ENCODE results near the gene UBE3D. TPM values are rescaled to one million over a fixed set of nuclear protein-coding genes. Genes with fewer than 3 reads are reported as not detected.

The UBE3D gene
- total and polyA plus RNA-seq, 2 experiments from 2014 or later, result 17.5 to 31.4 TPM

DNA sequence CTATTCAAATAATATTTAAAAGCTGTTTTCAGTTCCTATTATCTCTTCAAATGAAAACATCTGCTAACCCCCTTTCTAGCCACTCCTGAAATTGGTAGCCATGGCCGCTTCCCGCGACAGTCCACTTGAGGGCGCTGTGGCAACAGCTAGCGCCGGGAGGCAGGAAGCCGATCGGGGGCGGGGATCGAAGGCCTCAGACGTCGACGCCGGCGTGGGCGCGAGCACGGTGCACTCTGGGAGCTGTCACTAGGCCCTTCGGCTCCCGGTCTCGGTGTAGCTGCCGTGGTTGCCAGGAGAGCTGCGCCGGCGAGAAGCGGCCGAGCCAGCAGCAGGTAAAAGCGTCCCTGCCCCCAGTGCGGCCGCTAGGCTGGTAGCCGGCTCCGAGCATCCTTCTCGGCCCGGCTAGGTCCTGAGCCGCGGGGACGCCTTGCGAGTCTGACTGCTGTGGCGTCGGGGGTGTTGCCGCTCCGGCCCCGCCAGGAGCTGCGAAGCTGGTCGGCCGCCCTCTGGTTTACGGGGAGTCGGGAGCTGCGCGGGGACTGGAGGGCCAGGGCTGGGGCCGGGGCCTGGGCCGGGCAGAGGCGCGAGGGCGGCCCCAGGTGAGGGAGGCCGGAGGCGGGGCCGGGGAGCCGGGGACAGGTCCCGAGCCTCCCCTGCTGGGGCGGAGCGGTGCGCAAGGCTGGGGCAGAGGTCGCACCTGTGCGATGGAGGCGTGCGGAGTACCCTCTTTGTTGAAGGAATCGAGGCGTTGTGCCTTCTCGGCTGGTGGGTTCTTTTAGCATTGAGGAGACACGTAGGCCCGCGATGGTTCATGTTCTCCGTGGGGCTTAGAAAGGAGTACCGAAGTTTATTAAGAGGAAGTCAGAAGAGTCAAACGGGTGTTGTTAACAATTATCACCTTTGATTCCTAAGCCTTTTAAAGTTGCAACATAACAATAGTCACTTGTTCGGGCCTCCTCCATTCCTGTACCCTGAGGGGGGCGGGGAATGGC is 2.1 kb upstream of the UBE3D start, which contains the start of gene DOP1A:
TSS of gene DOP1A (plus strand) at position 224 of the 992 bp plus-strand sequence. CDS start 29,307 bp downstream, outside the sequence.
- peaks cover 3% of the 10 kb centered on the region; the same call in 1 of the 3 replicates for H3K36me3 Mint-ChIP-seq (ENCODE audit: low read depth)
- H4K20me1 ChIP-seq (replicated peaks; ENCODE audit: insufficient read depth), result no peaks in the 10 kb centered on the region; the same call in 1 of the 2 replicates
- H3K4me3 Mint-ChIP-seq, result peak within 1 kb of the TSS; percentile 93
- peaks cover 6% of the 10 kb centered on the region for H3K27me3 Mint-ChIP-seq (ENCODE audit: insufficient read depth, low read depth, poor library complexity)
- H3K4me3 ChIP-seq, result peak within 1 kb of the TSS; percentile 69
- H3K27ac Mint-ChIP-seq, result peak within 1 kb of the TSS; percentile 98
- peak within 1 kb of the TSS; percentile 0; the same call in 1 of the 2 replicates for H2AFZ ChIP-seq
- ATAC-seq (peak; percentile 83), DNase-seq (ENCODE audit: low spot score) (peak; percentile 98)
- H3K9me2 ChIP-seq (ENCODE audit: insufficient read depth), result no peaks in the 10 kb centered on the region
- no peaks in the 10 kb centered on the region for H3K36me3 ChIP-seq (ENCODE audit: insufficient read depth)
- TF ChIP-seq STAT1 (IDR thresholded peaks at IDR 0.05; ENCODE audit: unreplicated experiment) (no peak), CREB1 (CRISPR knock-in tag; IDR thresholded peaks at IDR 0.05; ENCODE audit: low read depth) (peak; percentile 77), POLR2AphosphoS5 (IDR thresholded peaks at IDR 0.05; ENCODE audit: low read depth) (peak; percentile 41; the same call in 1 of the 2 replicates), JUNB (IDR thresholded peaks at IDR 0.05; ENCODE audit: unreplicated experiment) (no peak)
- TF ChIP-seq, protein P1, sequence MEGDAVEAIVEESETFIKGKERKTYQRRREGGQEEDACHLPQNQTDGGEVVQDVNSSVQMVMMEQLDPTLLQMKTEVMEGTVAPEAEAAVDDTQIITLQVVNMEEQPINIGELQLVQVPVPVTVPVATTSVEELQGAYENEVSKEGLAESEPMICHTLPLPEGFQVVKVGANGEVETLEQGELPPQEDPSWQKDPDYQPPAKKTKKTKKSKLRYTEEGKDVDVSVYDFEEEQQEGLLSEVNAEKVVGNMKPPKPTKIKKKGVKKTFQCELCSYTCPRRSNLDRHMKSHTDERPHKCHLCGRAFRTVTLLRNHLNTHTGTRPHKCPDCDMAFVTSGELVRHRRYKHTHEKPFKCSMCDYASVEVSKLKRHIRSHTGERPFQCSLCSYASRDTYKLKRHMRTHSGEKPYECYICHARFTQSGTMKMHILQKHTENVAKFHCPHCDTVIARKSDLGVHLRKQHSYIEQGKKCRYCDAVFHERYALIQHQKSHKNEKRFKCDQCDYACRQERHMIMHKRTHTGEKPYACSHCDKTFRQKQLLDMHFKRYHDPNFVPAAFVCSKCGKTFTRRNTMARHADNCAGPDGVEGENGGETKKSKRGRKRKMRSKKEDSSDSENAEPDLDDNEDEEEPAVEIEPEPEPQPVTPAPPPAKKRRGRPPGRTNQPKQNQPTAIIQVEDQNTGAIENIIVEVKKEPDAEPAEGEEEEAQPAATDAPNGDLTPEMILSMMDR (conservative IDR thresholded peaks at IDR 0.05; ENCODE audit: low read depth in 2 of 2), result peak; percentile 93 to 97
- H3K4me1 ChIP-seq (ENCODE audit: insufficient read depth), result peaks cover 35% of the 10 kb centered on the region
- peaks cover 46% of the 10 kb centered on the region for H3K4me1 Mint-ChIP-seq
- no peaks in the 10 kb centered on the region for H3K9me3 Mint-ChIP-seq
- peaks cover 58% of the 10 kb centered on the region for H3K79me2 ChIP-seq (replicated peaks; ENCODE audit: insufficient read depth)
- peak within 1 kb of the TSS; percentile 75 for H3K4me2 ChIP-seq
- no peaks in the 10 kb centered on the region for H3F3A ChIP-seq (replicated peaks; ENCODE audit: low read depth)
- peak within 1 kb of the TSS; percentile 87 for H3K27ac ChIP-seq (ENCODE audit: low read depth)
- no peaks in the 10 kb centered on the region for H3K27me3 ChIP-seq (ENCODE audit: insufficient read depth)

DNA sequence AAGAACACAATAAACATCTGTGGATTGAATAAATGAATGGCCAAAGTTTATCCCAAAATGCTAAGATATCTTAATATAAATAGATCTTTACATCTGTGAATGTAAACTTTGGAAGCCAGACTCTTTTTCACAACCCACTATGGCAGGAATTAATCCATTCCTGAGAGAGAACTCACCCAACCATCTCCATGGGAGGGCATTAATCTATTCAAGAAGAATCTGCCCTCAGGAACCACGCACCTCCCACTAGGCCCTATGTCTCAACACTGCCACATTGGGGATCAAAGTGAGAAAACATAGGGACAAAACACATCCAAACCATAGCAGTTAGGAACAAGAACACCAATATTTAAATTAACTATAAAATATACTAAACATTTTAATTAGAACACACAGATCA is 3.4 kb downstream of the UBE3D start:
- peak; percentile 34 for DNase-seq (ENCODE audit: low spot score)
- H3K36me3 Mint-ChIP-seq (ENCODE audit: low read depth), result peaks cover 8% of the 10 kb centered on the region
- no peak for ATAC-seq
- Histone ChIP-seq H3K27ac (ENCODE audit: low read depth) (no peak overlapping the region; the same call in 1 of the 2 replicates), H3K4me2 (no peak overlapping the region), H3K4me3 (no peak overlapping the region), H3F3A (replicated peaks; ENCODE audit: low read depth) (no peaks in the 10 kb centered on the region), H3K9me2 (ENCODE audit: insufficient read depth) (no peaks in the 10 kb centered on the region), H3K36me3 (ENCODE audit: insufficient read depth) (peaks cover 4% of the 10 kb centered on the region; the same call in 1 of the 2 replicates), H3K27me3 (ENCODE audit: insufficient read depth) (no peaks in the 10 kb centered on the region), H4K20me1 (replicated peaks; ENCODE audit: insufficient read depth) (peaks cover 7% of the 10 kb centered on the region; the same call in 1 of the 2 replicates), H3K79me2 (replicated peaks; ENCODE audit: insufficient read depth) (peaks cover 70% of the 10 kb centered on the region), H2AFZ (no peak overlapping the region), H3K4me1 (ENCODE audit: insufficient read depth) (peaks cover 12% of the 10 kb centered on the region; the same call in 1 of the 2 replicates)
- H3K4me3 Mint-ChIP-seq, result no peak overlapping the region
- H3K27me3 Mint-ChIP-seq (ENCODE audit: insufficient read depth, low read depth, poor library complexity), result peaks cover 4% of the 10 kb centered on the region
- TF ChIP-seq JUNB (IDR thresholded peaks at IDR 0.05; ENCODE audit: unreplicated experiment), result no peak
- peaks cover 14% of the 10 kb centered on the region; the same call in 2 of the 3 replicates for H3K4me1 Mint-ChIP-seq
- no peaks in the 10 kb centered on the region for H3K9me3 Mint-ChIP-seq
- no peak overlapping the region for H3K27ac Mint-ChIP-seq

GRCh38 chr6:83061190-83061589 is 4.5 kb downstream of the UBE3D start:
- no peak overlapping the region for H3K27ac ChIP-seq (ENCODE audit: low read depth)
- DNase-seq (ENCODE audit: low spot score) (no peak), ATAC-seq (no peak)
- H2AFZ ChIP-seq, result no peak overlapping the region
- H4K20me1 ChIP-seq (replicated peaks; ENCODE audit: insufficient read depth), result peaks cover 10% of the 10 kb centered on the region
- H3K27me3 ChIP-seq (ENCODE audit: insufficient read depth), result no peaks in the 10 kb centered on the region
- no peaks in the 10 kb centered on the region for H3F3A ChIP-seq (replicated peaks; ENCODE audit: low read depth)
- no peak overlapping the region for H3K4me3 ChIP-seq
- H3K27ac Mint-ChIP-seq, result no peak overlapping the region
- no peak overlapping the region for H3K4me2 ChIP-seq
- H3K4me1 Mint-ChIP-seq, result peaks cover 13% of the 10 kb centered on the region; the same call in 2 of the 3 replicates
- peaks cover 70% of the 10 kb centered on the region for H3K79me2 ChIP-seq (replicated peaks; ENCODE audit: insufficient read depth)
- H3K36me3 ChIP-seq (ENCODE audit: insufficient read depth), result peaks cover 9% of the 10 kb centered on the region; the same call in 1 of the 2 replicates
- H3K9me2 ChIP-seq (ENCODE audit: insufficient read depth), result no peaks in the 10 kb centered on the region
- H3K27me3 Mint-ChIP-seq (ENCODE audit: insufficient read depth, low read depth, poor library complexity), result peaks cover 7% of the 10 kb centered on the region
- H3K4me1 ChIP-seq (ENCODE audit: insufficient read depth), result peaks cover 12% of the 10 kb centered on the region; the same call in 1 of the 2 replicates
- H3K9me3 Mint-ChIP-seq, result no peaks in the 10 kb centered on the region
- peaks cover 17% of the 10 kb centered on the region for H3K36me3 Mint-ChIP-seq (ENCODE audit: low read depth)
- H3K4me3 Mint-ChIP-seq, result no peak overlapping the region
- TF ChIP-seq POLR2AphosphoS5 (IDR thresholded peaks at IDR 0.05; ENCODE audit: low read depth) (no peak), EZH2 (IDR thresholded peaks at IDR 0.05; ENCODE audit: low read depth, unreplicated experiment) (no peak), ZNF114 (CRISPR knock-in tag; IDR thresholded peaks at IDR 0.05) (no peak), STAT1 (IDR thresholded peaks at IDR 0.05; ENCODE audit: unreplicated experiment) (no peak)
- TF ChIP-seq, protein P2, sequence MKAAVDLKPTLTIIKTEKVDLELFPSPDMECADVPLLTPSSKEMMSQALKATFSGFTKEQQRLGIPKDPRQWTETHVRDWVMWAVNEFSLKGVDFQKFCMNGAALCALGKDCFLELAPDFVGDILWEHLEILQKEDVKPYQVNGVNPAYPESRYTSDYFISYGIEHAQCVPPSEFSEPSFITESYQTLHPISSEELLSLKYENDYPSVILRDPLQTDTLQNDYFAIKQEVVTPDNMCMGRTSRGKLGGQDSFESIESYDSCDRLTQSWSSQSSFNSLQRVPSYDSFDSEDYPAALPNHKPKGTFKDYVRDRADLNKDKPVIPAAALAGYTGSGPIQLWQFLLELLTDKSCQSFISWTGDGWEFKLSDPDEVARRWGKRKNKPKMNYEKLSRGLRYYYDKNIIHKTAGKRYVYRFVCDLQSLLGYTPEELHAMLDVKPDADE (IDR thresholded peaks at IDR 0.05), result no peak
